GM18951 (cell line): ENCODE data around the gene ACTA2.

Experiments used
- POLR2A ChIP-seq: IDR thresholded peaks from 4 replicates; pipeline ENCODE4 v1.6.1; 2011; ENCODE audit warnings: mild to moderate bottlenecking; ENCODE audit not compliant: insufficient read length, insufficient read depth; ENCODE audit errors: extremely low read depth
- in situ Hi-C: fragments of 300-500 bp; cut with MboI; formaldehyde crosslinking; loops from one replicate; pipeline ENCODE4 v1.12.0; 2022; ENCODE audit warnings: low sequenced_read_pairs, mixed read lengths, inconsistent platforms; ENCODE audit not compliant: unreplicated experiment

The ACTA2 gene

GRCh38 chr10:88896994-88897853, 55.3 kb downstream of the ACTA2 start:
- TF ChIP-seq POLR2A: no peak
- in situ Hi-C loops: no loop called here

GRCh38 chr10:88896372-88896993, 56.1 kb downstream of the ACTA2 start:
- no peak for TF ChIP-seq POLR2A
- in situ Hi-C loops: no loop called here

- in situ Hi-C loops: no loop called here
- no peak for TF ChIP-seq POLR2A
Measured at GRCh38 chr10:88895250-88895649, 57.3 kb downstream of the ACTA2 start.

DNA sequence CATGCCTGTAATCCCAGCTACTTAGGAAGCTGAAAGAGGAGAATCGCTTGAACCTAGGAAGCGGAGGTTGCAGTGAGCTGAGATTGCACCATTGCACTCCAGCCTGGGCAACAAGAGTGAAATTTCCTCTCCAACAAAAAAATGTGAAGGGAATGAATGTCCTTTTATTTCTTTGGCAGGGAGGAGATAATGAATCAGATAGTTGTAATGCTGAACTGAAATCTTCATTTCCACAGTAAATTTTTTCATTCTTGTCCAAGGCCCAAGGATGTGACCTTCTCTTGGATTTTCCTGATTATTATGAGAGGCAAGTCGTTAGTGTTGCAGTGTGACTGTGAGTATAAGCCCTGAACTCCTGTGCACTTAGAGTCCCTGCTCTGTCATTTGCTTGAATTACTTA, 59.0 kb downstream of the ACTA2 start:
- in situ Hi-C loops: no loop called here

GRCh38 chr10:88892222-88892967, 60.2 kb downstream of the ACTA2 start:
- TF ChIP-seq POLR2A: no peak
- in situ Hi-C loops: no loop called here

More for the DNA sequence above, 59.0 kb downstream of the ACTA2 start:
- no peak for TF ChIP-seq POLR2A

DNA sequence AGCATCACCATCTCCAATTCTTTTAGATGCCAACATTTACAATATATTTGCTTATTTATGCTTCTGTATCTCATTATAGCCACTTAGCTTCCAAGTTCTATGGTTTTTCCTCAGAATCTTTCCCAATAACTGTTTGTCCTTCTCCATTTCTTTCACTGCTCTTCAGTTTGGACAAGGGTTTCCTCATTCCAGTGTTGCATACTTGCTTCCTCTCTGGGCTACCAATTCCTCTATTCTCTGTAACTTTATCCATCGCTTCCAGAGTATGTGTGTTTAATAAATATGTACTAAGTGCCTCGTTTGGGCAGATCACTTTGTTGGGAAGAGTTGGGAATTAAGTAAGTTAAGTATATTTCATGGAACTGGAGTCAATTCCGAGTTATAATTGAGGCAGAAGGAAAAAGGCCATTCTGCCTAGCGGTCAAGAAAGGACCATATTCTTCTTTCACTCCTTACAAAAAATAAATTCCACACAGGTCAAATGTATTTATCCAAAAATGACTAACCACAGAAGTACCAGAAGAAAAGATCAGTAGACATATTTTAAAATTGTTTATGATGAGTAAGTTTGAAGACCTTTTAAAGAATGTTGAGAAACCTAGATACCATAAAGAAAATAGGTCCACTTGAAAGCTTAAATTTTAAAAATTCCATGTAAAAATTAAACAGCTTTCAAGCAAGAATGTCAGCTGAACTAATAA, 61.7 kb downstream of the ACTA2 start:
- in situ Hi-C loops: no loop called here
- no peak for TF ChIP-seq POLR2A

DNA sequence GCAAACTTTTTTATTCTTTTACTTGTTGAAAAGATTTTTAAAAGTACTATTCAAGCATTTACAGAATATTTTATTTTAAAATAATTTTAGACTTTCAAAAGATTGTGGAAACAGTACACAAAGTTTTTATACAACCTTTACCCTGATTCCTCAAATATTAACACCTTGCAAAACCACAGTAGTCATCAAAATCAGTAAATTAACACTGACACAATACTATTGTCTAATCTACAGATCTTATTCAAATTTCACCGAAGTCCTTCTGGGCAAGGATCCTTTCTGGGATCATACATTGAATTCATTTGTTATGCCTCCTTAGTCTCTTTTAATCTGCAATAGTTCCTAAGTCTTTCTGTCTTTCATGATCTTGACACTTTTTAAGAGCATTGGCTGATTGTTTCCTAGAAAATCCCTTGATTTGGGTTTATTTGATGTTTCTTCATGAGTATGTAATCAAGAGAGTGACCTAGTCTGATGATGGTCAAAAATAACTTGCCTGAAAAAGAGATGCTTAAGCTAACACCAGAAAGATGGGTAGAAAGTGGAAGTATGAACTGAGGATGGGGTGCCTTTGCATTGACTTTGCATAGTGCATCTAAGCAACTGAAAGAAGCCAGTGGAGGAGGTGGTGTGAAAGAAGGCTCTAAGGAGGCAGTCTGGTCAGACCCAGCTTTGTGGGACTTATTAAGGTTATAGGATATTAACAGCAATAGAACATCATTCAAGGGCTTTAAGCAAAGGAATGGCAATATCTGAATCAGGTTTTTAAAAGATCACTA, 62.8 kb downstream of the ACTA2 start:
- in situ Hi-C loops: no loop called here
- no peak for TF ChIP-seq POLR2A

GRCh38 chr10:88888810-88889445, 63.6 kb downstream of the ACTA2 start:
- in situ Hi-C loops: no loop called here
- TF ChIP-seq POLR2A: no peak

DNA sequence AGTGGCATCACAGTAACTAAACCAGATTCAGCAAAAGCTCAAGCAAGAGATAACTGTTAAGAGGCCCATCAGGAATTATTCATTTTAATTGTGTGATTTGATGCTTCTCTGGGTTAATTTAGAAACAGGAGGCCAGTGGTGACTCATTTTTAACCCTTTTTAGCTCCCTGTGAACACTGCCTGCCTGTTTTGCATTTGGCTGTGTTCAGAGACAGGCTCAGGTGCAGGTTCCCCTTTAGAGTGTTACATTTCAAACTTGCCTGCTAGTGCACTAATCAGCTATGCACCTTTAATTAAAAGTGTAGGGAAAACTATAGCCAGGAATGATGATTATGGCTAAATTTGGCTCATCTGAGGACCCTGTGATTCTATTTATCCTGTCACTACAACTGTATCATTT, 66.0 kb downstream of the ACTA2 start:
- in situ Hi-C loops: no loop called here
- TF ChIP-seq POLR2A: no peak
